Lower leg skin (tissue), 3 donors: ENCODE results near the gene PCDH9.

Experiments used
- POLR2A ChIP-seq, 2 donors: fragments of 450-650 bp; IDR thresholded peaks; one replicate each; pipeline ENCODE4 v1.6.1; 2016 to 2017; ENCODE audit warnings: antibody characterized with exemption in 2 of 2, mild to moderate bottlenecking in 1 of 2, moderate library complexity in 1 of 2
- TF ChIP-seq, protein P1 (sequence below), 3 donors: fragments of 450-650 bp; IDR thresholded peaks; one replicate each; pipeline ENCODE4 v1.5.1; 2016; ENCODE audit warnings: antibody characterized with exemption in 3 of 3, mild to moderate bottlenecking in 3 of 3, moderate library complexity in 2 of 3

DNA sequence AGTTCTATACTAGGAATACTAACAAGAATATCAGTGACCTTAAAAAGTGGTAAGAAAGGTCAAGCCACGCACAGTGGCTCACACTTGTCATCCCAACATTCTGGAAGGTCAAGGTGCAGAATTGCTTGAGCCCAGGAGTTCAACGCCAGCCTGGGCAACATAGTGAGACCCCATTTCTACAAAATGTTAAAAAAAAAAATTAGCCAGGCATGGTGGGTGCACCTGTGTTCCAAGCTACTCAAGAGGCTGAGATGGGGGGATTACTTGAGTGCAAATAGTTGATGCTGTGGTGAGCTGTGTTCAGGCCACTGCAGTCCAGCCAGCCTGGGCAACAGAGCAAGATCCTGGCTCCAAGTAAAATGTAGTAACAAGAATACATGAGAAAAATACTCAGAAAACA is 61.8 kb downstream of the PCDH9 start:
- TF ChIP-seq, protein P1, sequence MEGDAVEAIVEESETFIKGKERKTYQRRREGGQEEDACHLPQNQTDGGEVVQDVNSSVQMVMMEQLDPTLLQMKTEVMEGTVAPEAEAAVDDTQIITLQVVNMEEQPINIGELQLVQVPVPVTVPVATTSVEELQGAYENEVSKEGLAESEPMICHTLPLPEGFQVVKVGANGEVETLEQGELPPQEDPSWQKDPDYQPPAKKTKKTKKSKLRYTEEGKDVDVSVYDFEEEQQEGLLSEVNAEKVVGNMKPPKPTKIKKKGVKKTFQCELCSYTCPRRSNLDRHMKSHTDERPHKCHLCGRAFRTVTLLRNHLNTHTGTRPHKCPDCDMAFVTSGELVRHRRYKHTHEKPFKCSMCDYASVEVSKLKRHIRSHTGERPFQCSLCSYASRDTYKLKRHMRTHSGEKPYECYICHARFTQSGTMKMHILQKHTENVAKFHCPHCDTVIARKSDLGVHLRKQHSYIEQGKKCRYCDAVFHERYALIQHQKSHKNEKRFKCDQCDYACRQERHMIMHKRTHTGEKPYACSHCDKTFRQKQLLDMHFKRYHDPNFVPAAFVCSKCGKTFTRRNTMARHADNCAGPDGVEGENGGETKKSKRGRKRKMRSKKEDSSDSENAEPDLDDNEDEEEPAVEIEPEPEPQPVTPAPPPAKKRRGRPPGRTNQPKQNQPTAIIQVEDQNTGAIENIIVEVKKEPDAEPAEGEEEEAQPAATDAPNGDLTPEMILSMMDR (IDR thresholded peaks at IDR 0.05): no peak
- TF ChIP-seq POLR2A (IDR thresholded peaks at IDR 0.05): no peak
